ENCODE results near the gene NABP2.
"Not testable (repeated sequence)": the region's sequence is repeated elsewhere in the genome, so short reads cannot be mapped to it uniquely, and the experiment has no call there.

- not testable (repeated sequence) for TF ChIP-seq CTCF (conservative IDR thresholded peaks at IDR 0.05 in 1 of 2, IDR thresholded peaks at IDR 0.05 in 1 of 2; ENCODE audit: low read depth in 1 of 2, low read length in 2 of 2); EZH2 (IDR thresholded peaks at IDR 0.05; ENCODE audit: low read length, missing control alignments)
Measured at GRCh38 chr12:56262955-56263354, 38.8 kb downstream of the NABP2 start.
